ENCODE results near the gene GMPPB.
"Not testable (repeated sequence)": the region's sequence is repeated elsewhere in the genome, so short reads cannot be mapped to it uniquely, and the experiment has no call there.

Gene GMPPB
- 50.2 to 66.5 reads per million in 2 experiments for total RNA-seq

- peak; percentile 86 for DNase-seq (ENCODE audit: low read depth)
Observed at GRCh38 chr3:49723628-49724551, at the start of gene GMPPB. GMPPB (minus strand) TSS chr3:49723951; CDS start chr3:49723726, 225 bp downstream.

- no peak for DNase-seq (ENCODE audit: low read depth)
Observed at GRCh38 chr3:49772703-49773102, 49.0 kb upstream of the GMPPB start.

GRCh38 chr3:49771340-49771938, 47.7 kb upstream of the GMPPB start:
- no peak for DNase-seq (ENCODE audit: low read depth)

GRCh38 chr3:49769926-49770325, 46.2 kb upstream of the GMPPB start:
- no peak for DNase-seq (ENCODE audit: low read depth)

GRCh38 chr3:49769286-49769915, 45.6 kb upstream of the GMPPB start:
- DNase-seq (ENCODE audit: low read depth), result no peak

- no peak for DNase-seq (ENCODE audit: low read depth)
Observed at GRCh38 chr3:49763981-49764380, 40.2 kb upstream of the GMPPB start.

- DNase-seq (ENCODE audit: low read depth), result no peak
Observed at GRCh38 chr3:49761661-49762060, 37.9 kb upstream of the GMPPB start.

GRCh38 chr3:49759226-49759625, 35.5 kb upstream of the GMPPB start:
- no peak for DNase-seq (ENCODE audit: low read depth)

- DNase-seq (ENCODE audit: low read depth), result no peak
Observed at GRCh38 chr3:49757197-49757596, 33.4 kb upstream of the GMPPB start.

GRCh38 chr3:49756036-49756435, 32.3 kb upstream of the GMPPB start:
- no peak for DNase-seq (ENCODE audit: low read depth)

- no peak for DNase-seq (ENCODE audit: low read depth)
Observed at GRCh38 chr3:49754536-49754935, 30.8 kb upstream of the GMPPB start.

- DNase-seq (ENCODE audit: low read depth), result no peak
Observed at GRCh38 chr3:49751501-49751900, 27.8 kb upstream of the GMPPB start.

GRCh38 chr3:49750056-49750455, 26.3 kb upstream of the GMPPB start:
- no peak for DNase-seq (ENCODE audit: low read depth)

- not testable (repeated sequence) for DNase-seq (ENCODE audit: low read depth)
Observed at GRCh38 chr3:49748874-49749273, 25.1 kb upstream of the GMPPB start.

- DNase-seq (ENCODE audit: low read depth), result no peak
Observed at GRCh38 chr3:49747792-49748480, 24.2 kb upstream of the GMPPB start.

- no peak for DNase-seq (ENCODE audit: low read depth)
Observed at GRCh38 chr3:49745986-49746385, 22.2 kb upstream of the GMPPB start.

- DNase-seq (ENCODE audit: low read depth), result no peak
Observed at GRCh38 chr3:49740427-49740826, 16.7 kb upstream of the GMPPB start.

- DNase-seq (ENCODE audit: low read depth), result no peak
Observed at GRCh38 chr3:49738067-49738713, 14.4 kb upstream of the GMPPB start.

GRCh38 chr3:49734752-49735151, 11.0 kb upstream of the GMPPB start:
- DNase-seq (ENCODE audit: low read depth), result no peak

GRCh38 chr3:49733551-49733950, 9.8 kb upstream of the GMPPB start:
- no peak for DNase-seq (ENCODE audit: low read depth)

GRCh38 chr3:49732597-49732996, 8.8 kb upstream of the GMPPB start:
- DNase-seq (ENCODE audit: low read depth), result no peak
